ENCODE results near the gene KIFBP.

GRCh38 chr10:68988530-68989316, at the start of gene KIFBP:
- TF ChIP-seq CTCF (IDR thresholded peaks at IDR 0.05) (peak in 2 of 3 donors; percentile 14 to 30), POLR2A (IDR thresholded peaks at IDR 0.05) (peak; percentile 43)

Data from breast epithelium (tissue), 3 donors.